BJ (cell line): ENCODE data around the gene ATF1. TPM values are rescaled to one million over a fixed set of nuclear protein-coding genes. Genes with fewer than 3 reads are reported as not detected.
A peak's percentile ranks its signal among the peaks of the same experiment; 100 is the strongest.
"Not testable (repeated sequence)": the region's sequence is repeated elsewhere in the genome, so short reads cannot be mapped to it uniquely, and the experiment has no call there.

Experiments used
- CTCF ChIA-PET: fragments of 350-600 bp; formaldehyde crosslinking; extraction: SDS; loops from one replicate; lab custom pipeline; 2021; ENCODE audit warnings: antibody characterized with exemption, inconsistent platforms; lab: Yijun Ruan, JAX
- POLR2A ChIA-PET: fragments of 300-600 bp; sonication (Branson Sonifier 250); formaldehyde crosslinking; extraction: SDS; loops from one replicate; lab custom pipeline; 2021; ENCODE audit warnings: antibody characterized with exemption; lab: Charles Lee
- DNase-seq: peaks from one replicate; pipeline ENCODE4 v3.0.0-alpha.2; 2011; ENCODE audit warnings: low read depth
- H3K27me3 ChIP-seq: 2 replicates; pipeline ENCODE4 v1.6.0; 2011; ENCODE audit warnings: low read length; ENCODE audit not compliant: control insufficient read depth, insufficient read depth
- H3K36me3 ChIP-seq: 2 replicates; pipeline ENCODE4 v1.5.1; 2011; ENCODE audit warnings: low read length; ENCODE audit not compliant: control insufficient read depth, insufficient read depth
- H3K4me3 ChIP-seq: 2 replicates; pipeline ENCODE4 v1.5.1; 2011; ENCODE audit warnings: low read depth, mild to moderate bottlenecking, control low read depth, low read length
- CTCF ChIP-seq: IDR thresholded peaks from 2 replicates; pipeline ENCODE4 v1.5.1; 2011; ENCODE audit warnings: low read depth, mild to moderate bottlenecking, control low read depth, inconsistent platforms, low read length, moderate library complexity; ENCODE audit not compliant: insufficient read depth
- polyA plus RNA-seq: library from polyadenylated mRNA; depleted of rRNA; stranded (reverse); fragments of >200 nt; gene quantifications from 2 replicates; pipeline ENCODE4 v1.2.3, GENCODE V29; 2011

ATF1 gene
- polyA plus RNA-seq, 1 experiment, result 72.5 TPM

DNA sequence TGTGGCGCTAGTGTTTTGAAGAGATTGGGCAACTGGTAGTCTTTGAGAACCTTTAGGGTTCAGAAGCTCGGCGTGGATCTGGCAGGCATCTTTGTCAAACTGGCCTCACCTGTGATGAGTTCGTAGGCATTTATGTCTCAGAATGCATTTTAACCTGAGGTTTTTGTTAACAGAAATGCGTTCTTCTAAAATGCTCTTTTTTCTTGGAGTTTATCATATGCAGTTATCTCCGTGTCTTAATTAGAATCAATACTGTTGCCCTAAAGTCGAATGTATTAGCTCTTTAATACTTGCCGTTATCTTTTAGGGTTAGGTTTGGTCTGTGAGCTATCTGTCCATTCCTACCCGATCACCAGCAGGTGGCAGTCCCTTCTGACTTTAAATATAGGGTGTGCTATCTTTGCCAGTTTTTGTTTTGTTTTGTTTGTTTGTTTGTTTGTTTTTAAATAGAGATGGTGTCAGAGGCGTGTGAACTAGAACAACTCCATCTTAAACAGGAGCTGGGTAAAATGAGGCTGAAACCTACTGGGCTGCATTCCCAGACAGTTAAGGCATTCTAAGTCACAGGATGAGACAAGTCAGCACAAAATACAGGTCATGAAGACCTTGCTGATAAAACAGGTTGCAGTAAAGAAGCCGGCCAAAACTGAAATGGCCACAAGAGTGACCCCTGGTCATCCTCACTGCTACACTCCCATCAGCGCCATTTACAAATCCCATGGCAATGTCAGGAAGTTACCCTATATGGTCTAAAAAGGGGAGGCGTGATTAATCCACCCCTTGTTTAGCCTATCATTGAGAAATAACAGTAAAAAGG, 1.4 kb downstream of the ATF1 start:
- Histone ChIP-seq H3K36me3 (no peaks in the 10 kb centered on the region), H3K4me3 (peak overlapping the region; percentile 92), H3K27me3 (no peaks in the 10 kb centered on the region)
- peak; percentile 70 for TF ChIP-seq CTCF
- POLR2A ChIA-PET, result interaction anchor here (0.7 to 1.2 kb wide), 2 partner anchors 22 to 223 kb away, joined by 3 read pairs; no protein-coding TSS in a partner anchor
- CTCF ChIA-PET, result interaction anchor here (0.7 to 6.1 kb wide), 29 partner anchors 9 to 576 kb away, joined by 3 to 64 read pairs (median 5); partner anchors contain the start of genes CSRNP2, DIP2B and SLC11A2
- peak; percentile 14 for DNase-seq

DNA sequence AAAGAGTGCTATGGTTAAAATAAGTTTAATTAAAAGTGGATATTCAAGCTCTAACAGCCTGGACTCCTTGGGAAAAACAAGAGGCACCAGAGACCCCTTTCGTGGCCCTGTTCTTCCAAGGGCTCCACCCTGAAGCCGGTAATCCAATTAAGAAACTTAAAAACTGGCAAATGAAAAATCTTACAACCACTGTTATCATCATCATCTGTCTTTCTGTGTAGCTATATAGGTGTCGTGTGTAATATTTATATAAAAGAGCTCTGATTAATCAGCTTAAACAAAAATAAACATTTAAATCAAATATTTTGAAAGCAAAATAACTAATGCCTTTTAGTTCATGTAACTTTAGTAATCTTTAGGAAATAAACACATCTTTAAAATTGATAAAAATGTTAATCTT, 4.5 kb downstream of the ATF1 start:
- no peak for DNase-seq
- H3K36me3 ChIP-seq, result peaks cover 1% of the 10 kb centered on the region; the same call in 1 of the 2 replicates
- CTCF ChIA-PET, result interaction anchor here (0.9 to 6.1 kb wide), 2 partner anchors 56 to 219 kb away, joined by 3 to 64 read pairs; no protein-coding TSS in a partner anchor
- POLR2A ChIA-PET, result no interaction called here
- TF ChIP-seq CTCF, result no peak
- no peak overlapping the region for H3K4me3 ChIP-seq
- H3K27me3 ChIP-seq, result no peaks in the 10 kb centered on the region

- CTCF ChIA-PET, result interaction anchor here (6.1 kb wide), 1 partner anchor 219 kb away, joined by 64 read pairs; no protein-coding TSS in a partner anchor
- POLR2A ChIA-PET, H3K4me3 ChIP-seq, DNase-seq, H3K27me3 ChIP-seq, H3K36me3 ChIP-seq: not testable (repeated sequence)
Observed at GRCh38 chr12:50768813-50769212, 4.9 kb downstream of the ATF1 start.

GRCh38 chr12:50771409-50771808, 7.5 kb downstream of the ATF1 start:
- no peak for TF ChIP-seq CTCF
- POLR2A ChIA-PET, result interaction anchor here (0.6 kb wide), 1 partner anchor 55 kb away, joined by 3 read pairs; no protein-coding TSS in a partner anchor
- H3K36me3 ChIP-seq, result peaks cover 1% of the 10 kb centered on the region; the same call in 1 of the 2 replicates
- no peak for DNase-seq
- H3K4me3 ChIP-seq, result no peak overlapping the region
- CTCF ChIA-PET, result no interaction called here
- H3K27me3 ChIP-seq, result no peaks in the 10 kb centered on the region

DNA sequence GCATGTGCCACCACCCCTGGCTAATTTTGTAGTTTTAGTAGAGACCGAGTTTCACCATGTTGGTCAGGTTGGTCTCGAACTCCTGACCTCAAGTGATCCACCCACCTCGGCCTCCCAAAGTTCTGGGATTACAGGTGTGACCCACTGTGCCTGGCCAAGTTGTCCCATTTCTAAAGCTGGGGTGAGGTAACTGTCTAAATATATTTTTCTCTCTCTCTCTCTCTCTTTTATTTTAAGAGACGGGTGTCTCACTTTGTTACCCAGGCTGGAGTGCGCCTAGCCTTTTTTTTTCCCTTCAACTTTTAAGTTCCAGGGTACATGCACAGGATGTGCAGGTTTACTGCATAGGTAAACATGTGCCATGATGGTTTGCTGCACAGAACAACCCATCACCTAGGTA, 8.6 kb downstream of the ATF1 start:
- CTCF ChIA-PET, result interaction anchor here (0.6 kb wide), 1 partner anchor 498 kb away, joined by 3 read pairs; the partner anchor contains the start of gene SMAGP
- peaks cover 1% of the 10 kb centered on the region; the same call in 1 of the 2 replicates for H3K36me3 ChIP-seq
- H3K4me3 ChIP-seq, result no peak overlapping the region
- no peak for TF ChIP-seq CTCF
- no peaks in the 10 kb centered on the region for H3K27me3 ChIP-seq
- POLR2A ChIA-PET, result no interaction called here
- no peak for DNase-seq
